Measurements from ENCODE around the gene CSNK1E.
"Not testable (repeated sequence)": the region's sequence is repeated elsewhere in the genome, so short reads cannot be mapped to it uniquely, and the experiment has no call there.

The CSNK1E gene

GRCh38 chr22:38317122-38317994, at the start of gene CSNK1E:
Gene CSNK1E, minus strand, starts transcription at chr22:38317433. Its CDS starts 3,276 bp downstream, at chr22:38314157.
- peak; percentile 35 for DNase-seq

- DNase-seq, result not testable (repeated sequence)
Observed at GRCh38 chr22:38365829-38366228, 48.6 kb upstream of the CSNK1E start.

GRCh38 chr22:38365174-38365573, 47.9 kb upstream of the CSNK1E start:
- DNase-seq, result not testable (repeated sequence)

- not testable (repeated sequence) for DNase-seq
Observed at GRCh38 chr22:38360560-38360959, 43.3 kb upstream of the CSNK1E start.

- not testable (repeated sequence) for DNase-seq
Observed at GRCh38 chr22:38359817-38360216, 42.6 kb upstream of the CSNK1E start.

GRCh38 chr22:38357971-38358370, 40.7 kb upstream of the CSNK1E start:
- not testable (repeated sequence) for DNase-seq

GRCh38 chr22:38355275-38355674, 38.0 kb upstream of the CSNK1E start:
- no peak for DNase-seq

- DNase-seq, result no peak
Observed at GRCh38 chr22:38353701-38354100, 36.5 kb upstream of the CSNK1E start.

- DNase-seq, result peak; percentile 46
Observed at GRCh38 chr22:38353142-38353629, 36.0 kb upstream of the CSNK1E start.

- no peak for DNase-seq
Observed at GRCh38 chr22:38352436-38352835, 35.2 kb upstream of the CSNK1E start.

GRCh38 chr22:38350444-38351359, 33.5 kb upstream of the CSNK1E start:
- DNase-seq, result no peak

GRCh38 chr22:38348751-38349496, 31.7 kb upstream of the CSNK1E start:
- no peak for DNase-seq

GRCh38 chr22:38347944-38348750, 30.9 kb upstream of the CSNK1E start:
- DNase-seq, result no peak

- DNase-seq, result peak; percentile 7
Observed at GRCh38 chr22:38347181-38347943, 30.1 kb upstream of the CSNK1E start.

- DNase-seq, result no peak
Observed at GRCh38 chr22:38346506-38346905, 29.3 kb upstream of the CSNK1E start.

- DNase-seq, result no peak
Observed at GRCh38 chr22:38345782-38346181, 28.5 kb upstream of the CSNK1E start.

- not testable (repeated sequence) for DNase-seq
Observed at GRCh38 chr22:38339893-38340292, 22.7 kb upstream of the CSNK1E start.

- DNase-seq, result no peak
Observed at GRCh38 chr22:38338772-38339379, 21.6 kb upstream of the CSNK1E start.

GRCh38 chr22:38336699-38337098, 19.5 kb upstream of the CSNK1E start:
- DNase-seq, result no peak

- DNase-seq, result no peak
Observed at GRCh38 chr22:38335077-38335476, 17.8 kb upstream of the CSNK1E start.

All from NCI-H1092 (cell line).